Astrocyte (in vitro differentiated cells and primary cell): ENCODE results near the gene VGLL4. TPM values are rescaled to one million over a fixed set of nuclear protein-coding genes. Genes with fewer than 3 reads are reported as not detected.

Experiments used
- DNase-seq: peaks from one replicate; pipeline ENCODE4 v3.0.0-alpha.2; 2010; ENCODE audit warnings: low read depth
- FAIRE-seq: peaks from 2 replicates; lab custom pipeline; 2011; peaks lifted over from hg19 to GRCh38; lab: Jason Lieb, UNC
- H2AFZ ChIP-seq: 2 replicates; pipeline ENCODE4 v1.6.0; 2012; ENCODE audit warnings: low read depth, low read length, inconsistent platforms
- H3K27ac ChIP-seq: 2 replicates; pipeline ENCODE4 v1.5.1; 2011; ENCODE audit warnings: low read depth, low read length, inconsistent platforms
- H3K27me3 ChIP-seq: 2 replicates; pipeline ENCODE4 v1.6.0; 2011; ENCODE audit warnings: low read length, inconsistent platforms; ENCODE audit not compliant: insufficient read depth
- H3K36me3 ChIP-seq: 2 replicates; pipeline ENCODE4 v1.5.1; 2011; ENCODE audit warnings: low read length, inconsistent platforms; ENCODE audit not compliant: insufficient read depth
- H3K4me1 ChIP-seq: 2 replicates; pipeline ENCODE4 v1.5.1; 2011; ENCODE audit warnings: low read length, inconsistent platforms; ENCODE audit not compliant: insufficient read depth
- H3K4me2 ChIP-seq: 2 replicates; pipeline ENCODE4 v1.6.0; 2012; ENCODE audit warnings: low read length, inconsistent platforms
- H3K4me3 ChIP-seq: 2 replicates; pipeline ENCODE4 v1.5.1; 2011; ENCODE audit warnings: low read depth, mild to moderate bottlenecking, low read length, inconsistent platforms; ENCODE audit not compliant: insufficient read depth
- H3K79me2 ChIP-seq: 2 replicates; pipeline ENCODE4 v1.6.0; 2012; ENCODE audit warnings: mild to moderate bottlenecking, low read length, inconsistent platforms; ENCODE audit not compliant: insufficient read depth
- H3K9ac ChIP-seq: 2 replicates; pipeline ENCODE4 v1.6.0; 2012; ENCODE audit warnings: mild to moderate bottlenecking, low read length, inconsistent platforms
- H3K9me3 ChIP-seq: 2 replicates; pipeline ENCODE4 v1.5.1; 2012; ENCODE audit warnings: low read depth, mild to moderate bottlenecking, low read length, inconsistent platforms; ENCODE audit not compliant: insufficient read depth
- H4K20me1 ChIP-seq: 2 replicates; pipeline ENCODE4 v1.6.0; 2012; ENCODE audit warnings: low read length, inconsistent platforms; ENCODE audit not compliant: insufficient read depth
- H3K27ac Mint-ChIP-seq: one replicate; pipeline ENCODE4 v1.8.0; 2021; ENCODE audit warnings: mild to moderate bottlenecking, mixed read lengths; ENCODE audit not compliant: unreplicated experiment
- H3K27me3 Mint-ChIP-seq: one replicate; pipeline ENCODE4 v1.8.0; 2021; ENCODE audit warnings: low read depth, mixed read lengths; ENCODE audit not compliant: unreplicated experiment
- H3K36me3 Mint-ChIP-seq: one replicate; pipeline ENCODE4 v1.8.0; 2021; ENCODE audit warnings: low read depth, mixed read lengths; ENCODE audit not compliant: unreplicated experiment
- H3K4me1 Mint-ChIP-seq: one replicate; pipeline ENCODE4 v1.8.0; 2021; ENCODE audit warnings: low read depth, mixed read lengths; ENCODE audit not compliant: unreplicated experiment
- H3K4me3 Mint-ChIP-seq: one replicate; pipeline ENCODE4 v1.8.0; 2021; ENCODE audit warnings: mild to moderate bottlenecking, moderate library complexity, mixed read lengths; ENCODE audit not compliant: unreplicated experiment
- H3K9me3 Mint-ChIP-seq: one replicate; pipeline ENCODE4 v1.8.0; 2021; ENCODE audit warnings: mild to moderate bottlenecking, mixed read lengths; ENCODE audit not compliant: unreplicated experiment
- CTCF ChIP-seq: IDR thresholded peaks from 2 replicates; pipeline ENCODE4 v1.5.1; 2011; ENCODE audit warnings: low read depth, mild to moderate bottlenecking, inconsistent platforms, low read length, moderate library complexity; ENCODE audit not compliant: insufficient read depth
- EZH2 ChIP-seq: IDR thresholded peaks from 2 replicates; pipeline ENCODE4 v1.6.1; 2012; ENCODE audit warnings: mild to moderate bottlenecking, low read length, inconsistent platforms; ENCODE audit not compliant: insufficient read depth
- total RNA-seq: library from RNA; stranded (reverse); gene quantifications from 2 replicates; pipeline ENCODE4 v1.2.1, GENCODE V29; 2021

Gene VGLL4
- total RNA-seq, 1 donor from 2014 or later = 70.3 TPM

DNA sequence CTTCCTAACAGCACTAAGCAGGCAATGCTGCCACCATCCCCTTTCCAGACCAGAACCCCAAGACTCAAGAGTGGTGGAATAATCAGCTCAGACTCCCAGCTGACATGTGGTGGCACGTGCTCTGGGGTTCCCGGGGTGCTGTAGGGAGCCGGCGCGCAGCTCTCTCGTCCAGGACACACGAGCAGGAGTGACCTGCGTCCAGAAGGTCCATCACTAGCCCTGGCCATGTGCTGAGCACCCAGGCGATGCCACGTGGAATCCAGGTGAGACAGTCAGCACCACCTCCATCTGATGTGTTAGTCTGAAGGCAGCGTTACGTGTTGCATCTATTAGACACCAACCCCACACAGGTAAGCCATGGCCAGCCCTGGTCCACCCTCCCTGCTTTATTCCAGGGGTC lies 78.2 kb downstream of the VGLL4 start:
- H3K27me3 Mint-ChIP-seq = no peaks in the 10 kb centered on the region
- H3K4me1 Mint-ChIP-seq = peaks cover 47% of the 10 kb centered on the region
- H3K9me3 Mint-ChIP-seq = no peaks in the 10 kb centered on the region
- H3K4me3 Mint-ChIP-seq = no peak overlapping the region
- Histone ChIP-seq H2AFZ (no peak overlapping the region), H3K27ac (no peak overlapping the region), H3K4me3 (no peak overlapping the region), H4K20me1 (peaks cover 46% of the 10 kb centered on the region), H3K27me3 (no peaks in the 10 kb centered on the region), H3K4me1 (peaks cover 48% of the 10 kb centered on the region), H3K9me3 (no peaks in the 10 kb centered on the region), H3K4me2 (no peak overlapping the region), H3K36me3 (peaks cover 24% of the 10 kb centered on the region), H3K79me2 (peaks cover 93% of the 10 kb centered on the region), H3K9ac (no peak overlapping the region)
- peaks cover 21% of the 10 kb centered on the region for H3K36me3 Mint-ChIP-seq
- FAIRE-seq (no peak), DNase-seq (no peak)
- TF ChIP-seq CTCF (no peak), EZH2 (no peak)
- no peak overlapping the region for H3K27ac Mint-ChIP-seq

DNA sequence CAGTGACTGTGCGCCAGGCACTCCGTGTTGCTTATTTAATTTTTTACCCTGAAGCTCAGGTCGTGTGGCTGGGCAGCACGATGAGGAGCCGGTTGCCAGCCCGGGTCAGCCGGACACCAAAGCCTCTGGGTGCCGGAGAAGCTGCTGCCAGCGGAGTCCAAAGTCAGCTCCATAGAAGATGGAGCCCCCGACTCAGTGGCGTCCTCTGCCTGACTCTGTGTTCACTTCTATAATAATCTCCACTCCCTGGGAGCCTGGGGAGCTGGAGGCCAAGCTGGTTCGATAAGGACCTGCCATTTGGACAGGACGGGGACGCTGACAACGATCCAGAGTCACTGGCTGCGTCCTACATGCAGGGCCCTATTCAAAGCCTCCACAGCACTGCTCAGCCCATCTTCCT lies 78.6 kb downstream of the VGLL4 start:
- Mint-ChIP-seq H3K27ac (no peak overlapping the region), H3K27me3 (no peaks in the 10 kb centered on the region), H3K4me3 (no peak overlapping the region), H3K9me3 (no peaks in the 10 kb centered on the region), H3K4me1 (peaks cover 48% of the 10 kb centered on the region), H3K36me3 (peaks cover 25% of the 10 kb centered on the region)
- no peak overlapping the region for H3K9ac ChIP-seq
- no peaks in the 10 kb centered on the region for H3K27me3 ChIP-seq
- H2AFZ ChIP-seq = no peak overlapping the region
- no peak overlapping the region for H3K4me2 ChIP-seq
- TF ChIP-seq CTCF = no peak
- no peak for TF ChIP-seq EZH2
- H3K27ac ChIP-seq = no peak overlapping the region
- H3K9me3 ChIP-seq = no peaks in the 10 kb centered on the region
- H3K4me1 ChIP-seq = peaks cover 48% of the 10 kb centered on the region
- DNase-seq (no peak), FAIRE-seq (no peak)
- H3K36me3 ChIP-seq = peaks cover 28% of the 10 kb centered on the region
- H3K79me2 ChIP-seq = peaks cover 93% of the 10 kb centered on the region
- H4K20me1 ChIP-seq = peaks cover 50% of the 10 kb centered on the region
- H3K4me3 ChIP-seq = no peak overlapping the region

- no peak overlapping the region for H3K4me2 ChIP-seq
- Mint-ChIP-seq H3K9me3 (no peaks in the 10 kb centered on the region), H3K27ac (no peak overlapping the region), H3K27me3 (no peaks in the 10 kb centered on the region), H3K36me3 (peaks cover 26% of the 10 kb centered on the region), H3K4me1 (peaks cover 50% of the 10 kb centered on the region), H3K4me3 (no peak overlapping the region)
- H3K27me3 ChIP-seq = no peaks in the 10 kb centered on the region
- no peak overlapping the region for H3K4me3 ChIP-seq
- H3K79me2 ChIP-seq = peaks cover 93% of the 10 kb centered on the region
- H3K9ac ChIP-seq = no peak overlapping the region
- H3K4me1 ChIP-seq = peaks cover 44% of the 10 kb centered on the region
- peaks cover 55% of the 10 kb centered on the region for H4K20me1 ChIP-seq
- no peak overlapping the region for H3K27ac ChIP-seq
- H3K9me3 ChIP-seq = no peaks in the 10 kb centered on the region
- H2AFZ ChIP-seq = no peak overlapping the region
- peaks cover 29% of the 10 kb centered on the region for H3K36me3 ChIP-seq
- TF ChIP-seq CTCF = no peak
- no peak for TF ChIP-seq EZH2
- FAIRE-seq (no peak), DNase-seq (no peak)
Observed at GRCh38 chr3:11564577-11565001, 79.1 kb downstream of the VGLL4 start.
